ENCODE results near the gene CDC37L1.

Gene CDC37L1

DNA sequence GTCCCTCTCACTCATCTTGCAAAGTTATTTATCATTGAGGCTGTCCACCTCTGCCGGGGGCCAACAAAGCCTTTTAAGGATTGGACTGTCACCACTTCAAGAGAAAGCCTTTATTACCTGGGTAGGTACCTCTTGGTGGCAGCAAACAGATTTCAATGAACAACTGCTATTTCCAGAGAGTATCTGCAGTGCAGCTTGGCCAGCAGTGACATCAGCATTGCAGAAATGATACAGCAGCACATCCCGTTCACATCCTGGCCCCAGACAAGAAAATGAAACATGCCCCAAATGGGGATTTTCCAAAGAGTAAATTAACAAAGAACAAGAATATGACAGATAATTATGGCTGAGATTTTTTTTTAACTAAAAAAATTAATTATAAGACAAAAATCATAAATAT lies 10.8 kb upstream of the CDC37L1 start:
- DNase-seq (ENCODE audit: low read depth): no peak

DNA sequence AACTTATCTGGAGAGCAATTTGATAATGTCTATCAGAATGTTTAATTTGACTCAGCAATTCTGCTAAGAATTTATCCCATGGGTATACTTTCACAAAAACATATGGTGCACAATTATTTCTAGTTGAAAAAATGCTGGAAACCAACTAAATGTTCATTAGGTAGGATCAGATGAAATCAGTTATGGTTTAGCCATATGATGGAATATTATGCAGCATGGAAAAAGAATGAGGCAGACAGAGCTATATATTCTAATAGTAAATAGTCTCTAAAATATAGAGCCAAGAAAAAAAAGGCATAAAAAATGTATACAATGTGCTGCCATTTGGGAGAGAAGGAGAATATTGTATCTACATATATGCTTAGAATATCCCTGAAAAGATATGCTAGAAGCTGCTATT lies 9.5 kb upstream of the CDC37L1 start:
- no peak for DNase-seq (ENCODE audit: low read depth)

DNA sequence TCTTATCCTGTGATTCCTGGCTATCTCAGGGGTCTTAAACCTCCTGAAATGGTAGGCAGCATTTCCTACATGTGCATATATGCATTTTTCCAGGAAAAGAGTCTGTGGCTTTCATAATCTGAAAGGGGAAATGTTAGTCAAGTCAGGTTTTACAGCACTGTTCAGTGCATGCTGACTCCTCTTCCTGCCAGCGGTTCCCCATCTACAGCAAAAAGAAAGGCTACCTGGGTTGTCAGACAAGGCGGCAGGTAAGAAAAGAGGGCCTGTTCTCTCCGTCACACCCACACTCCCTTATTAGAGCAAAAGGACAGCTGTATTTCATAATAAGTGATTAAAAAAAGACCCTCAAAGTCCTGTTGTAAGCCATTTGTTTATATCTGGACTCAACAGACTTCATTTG lies 8.8 kb upstream of the CDC37L1 start:
- no peak for DNase-seq (ENCODE audit: low read depth)

DNA sequence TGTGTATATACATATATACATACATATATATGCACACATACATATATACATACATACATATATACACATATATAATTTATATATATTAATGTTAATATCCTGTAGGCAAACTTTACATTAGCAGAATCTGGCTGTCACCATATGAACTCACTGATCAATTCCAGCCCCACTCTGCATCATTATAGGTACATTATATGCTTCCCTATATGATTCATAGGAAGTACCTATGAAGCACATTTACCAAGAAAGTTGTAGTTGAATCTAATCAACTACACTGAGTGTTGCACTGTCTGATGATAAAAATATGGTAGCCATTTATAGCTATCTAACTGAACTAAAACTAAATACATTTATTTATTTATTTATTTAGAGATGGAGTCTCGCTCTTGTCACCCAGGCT lies 7.6 kb upstream of the CDC37L1 start:
- no peak for DNase-seq (ENCODE audit: low read depth)

DNA sequence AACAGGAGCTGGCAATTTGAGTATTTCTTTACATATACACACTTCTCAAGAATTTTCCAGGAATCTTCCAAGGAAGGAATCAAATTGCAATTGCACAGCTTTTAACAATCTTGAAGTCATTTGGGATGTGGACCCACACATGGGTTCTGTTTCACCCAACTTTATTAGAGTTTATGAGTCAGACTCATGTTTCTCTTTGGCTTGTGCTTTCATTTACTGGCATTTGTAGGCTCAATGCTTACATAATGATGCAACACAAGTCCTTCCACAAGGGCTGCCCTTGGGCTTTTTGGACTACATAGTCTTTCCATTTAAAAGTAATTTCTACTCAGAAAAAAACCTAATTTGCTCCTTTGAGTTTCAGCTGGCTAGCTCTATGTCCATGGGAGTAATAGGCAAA lies 4.6 kb upstream of the CDC37L1 start:
- no peak for DNase-seq (ENCODE audit: low read depth)

DNA sequence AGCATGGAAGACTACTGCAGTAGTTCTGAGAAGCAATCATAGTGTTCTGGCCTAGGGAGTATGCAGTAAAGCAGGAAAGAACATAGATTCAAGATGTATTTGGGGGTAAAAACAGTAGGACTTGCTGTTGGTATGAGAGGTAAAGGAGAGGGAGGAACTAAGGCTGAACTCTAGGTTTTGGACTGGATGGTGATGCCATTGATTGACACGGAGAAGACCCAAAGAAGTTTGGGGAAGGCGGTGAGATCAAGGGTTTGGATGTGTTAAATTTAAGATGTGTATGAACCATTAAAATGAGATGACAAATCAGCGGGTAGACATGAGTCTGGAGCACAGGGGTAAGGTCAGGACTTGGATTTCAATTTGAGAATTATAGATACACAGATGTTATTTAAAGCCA lies 2.0 kb upstream of the CDC37L1 start:
- DNase-seq (ENCODE audit: low read depth): no peak

DNA sequence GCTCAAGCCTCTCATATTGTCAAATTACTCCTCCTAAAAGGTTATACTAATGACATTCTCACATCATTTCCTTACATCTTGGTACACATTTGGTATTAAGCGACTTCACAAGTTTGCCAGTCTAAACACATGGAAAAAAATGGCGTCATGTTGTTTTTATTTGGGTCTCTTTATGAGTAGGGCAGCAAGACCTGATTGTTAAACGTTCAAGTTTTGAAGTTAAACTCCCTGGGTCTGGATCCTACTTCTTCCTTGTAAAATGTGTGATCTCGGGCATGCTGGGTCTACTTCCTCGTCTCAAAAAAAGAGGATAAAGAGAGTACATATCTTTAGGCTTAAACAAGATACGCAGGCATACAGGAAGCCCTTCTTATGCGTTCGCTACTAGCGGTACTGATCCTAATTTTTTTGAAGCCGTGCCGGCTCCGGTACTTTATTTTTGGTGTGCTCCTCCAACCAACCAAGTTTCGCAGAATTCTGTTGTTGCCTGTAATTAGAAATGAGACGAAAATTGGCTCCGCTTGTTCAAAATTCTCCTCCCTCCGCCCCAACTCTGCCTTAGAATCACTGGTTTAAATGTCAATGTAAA lies 596 bp upstream of the CDC37L1 start:
- no peak for DNase-seq (ENCODE audit: low read depth)

DNA sequence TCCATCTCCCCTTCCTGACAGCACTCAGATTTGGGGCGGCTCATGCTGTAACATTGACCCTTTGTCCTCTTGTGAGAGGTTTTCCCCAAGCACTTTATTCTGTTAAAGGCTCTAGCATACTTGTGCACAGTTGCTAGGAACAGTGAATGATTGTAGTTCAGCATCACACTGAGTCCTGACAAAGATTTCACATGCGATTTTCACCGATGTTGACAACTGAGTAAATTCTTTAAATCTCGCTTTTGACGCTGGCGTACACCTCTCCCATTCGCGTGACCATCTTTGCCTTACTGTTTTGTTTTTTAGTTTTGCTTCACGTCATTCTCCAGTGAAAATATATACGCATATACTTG lies 780 bp downstream of the CDC37L1 start:
- DNase-seq (ENCODE audit: low read depth): no peak

DNA sequence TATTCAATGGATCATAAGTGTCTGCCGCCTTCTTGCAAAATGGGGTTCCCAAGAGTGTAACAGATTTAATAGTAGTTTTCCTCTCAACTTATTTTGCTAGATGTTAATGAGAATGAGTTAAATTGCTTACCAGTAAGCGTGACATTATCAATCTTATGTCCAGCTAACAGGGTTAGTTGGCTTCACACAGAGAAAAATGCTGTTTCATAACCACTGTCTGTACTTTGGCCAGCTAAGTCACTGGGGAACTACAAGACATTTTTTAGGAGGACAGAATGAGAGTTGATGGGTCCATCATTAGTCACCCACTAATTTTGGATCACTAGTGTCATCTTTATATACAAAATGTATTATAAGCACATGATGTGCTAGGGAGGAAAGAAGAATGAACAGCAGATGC lies 1.4 kb downstream of the CDC37L1 start:
- no peak for DNase-seq (ENCODE audit: low read depth)

DNA sequence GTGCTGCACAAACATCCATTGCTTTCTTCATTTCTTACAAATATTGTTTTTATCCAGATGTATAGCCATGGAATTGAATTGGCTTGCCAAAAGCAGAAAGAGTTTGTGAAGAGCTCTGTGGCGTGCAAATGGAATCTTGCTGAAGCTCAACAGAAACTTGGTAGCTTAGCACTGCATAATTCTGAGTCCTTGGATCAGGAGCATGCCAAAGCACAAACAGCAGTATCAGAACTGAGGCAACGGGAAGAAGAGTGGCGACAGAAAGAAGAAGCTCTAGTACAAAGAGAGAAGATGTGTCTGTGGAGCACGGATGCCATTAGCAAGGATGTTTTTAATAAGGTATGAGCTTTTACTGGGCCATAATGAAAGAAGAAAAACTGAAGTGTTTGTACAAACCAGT lies 5.5 kb downstream of the CDC37L1 start:
- no peak for DNase-seq (ENCODE audit: low read depth)

DNA sequence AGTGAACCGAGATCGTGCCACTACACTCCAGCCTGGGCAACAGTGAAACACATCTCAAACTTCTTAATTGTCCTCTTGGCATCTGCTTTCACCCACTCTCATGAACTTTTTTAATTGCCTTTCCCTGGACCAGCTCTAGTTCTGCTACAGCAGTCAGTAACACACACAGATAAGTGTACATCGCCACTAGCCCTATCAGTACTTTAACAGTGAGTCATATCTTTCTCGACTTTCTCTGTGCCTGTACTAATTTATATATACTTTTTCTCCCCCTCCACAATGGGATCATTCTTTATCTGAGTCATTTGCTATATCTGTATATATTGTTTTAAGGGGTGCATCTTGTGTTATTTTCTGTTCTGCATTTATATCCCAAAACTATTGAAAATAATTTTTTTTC lies 6.7 kb downstream of the CDC37L1 start:
- DNase-seq (ENCODE audit: low read depth): no peak

DNA sequence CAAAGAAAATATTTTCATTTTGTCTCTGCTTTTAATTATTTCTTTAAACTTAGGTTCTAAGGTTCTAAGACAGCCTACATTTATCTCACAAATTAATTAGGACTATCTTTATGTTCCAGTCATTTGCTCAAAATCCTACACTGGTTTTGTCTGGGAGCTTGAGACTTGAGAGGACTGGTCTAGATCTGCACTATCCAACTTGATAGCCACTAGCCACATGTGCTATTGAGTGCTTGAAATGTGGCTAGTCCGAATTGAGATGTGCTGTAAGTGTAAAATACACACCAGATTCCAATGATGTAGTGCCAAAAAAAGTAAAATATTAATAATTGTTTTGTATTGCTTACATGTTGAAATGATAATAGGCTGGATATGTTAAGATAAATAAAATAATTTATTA lies 7.2 kb downstream of the CDC37L1 start:
- DNase-seq (ENCODE audit: low read depth): no peak

DNA sequence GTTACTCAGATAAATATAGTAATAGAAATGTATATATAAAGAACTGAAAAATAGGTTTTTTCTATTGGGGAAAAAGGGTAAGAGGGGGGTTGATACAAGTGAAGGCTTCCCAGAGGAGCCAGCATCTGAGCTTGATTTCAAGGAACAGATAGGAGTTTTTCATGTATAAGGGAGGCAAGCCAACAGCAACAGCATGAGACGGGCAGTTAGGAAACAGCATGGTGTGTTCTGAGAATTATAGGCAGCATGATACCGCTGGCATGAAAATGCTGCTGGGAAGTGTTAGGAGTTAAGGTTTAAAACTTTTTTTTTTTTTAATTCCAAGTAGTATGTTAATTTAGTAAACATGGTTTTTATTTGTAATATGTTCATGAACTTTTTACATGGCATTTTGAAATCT lies 9.7 kb downstream of the CDC37L1 start:
- no peak for DNase-seq (ENCODE audit: low read depth)

DNA sequence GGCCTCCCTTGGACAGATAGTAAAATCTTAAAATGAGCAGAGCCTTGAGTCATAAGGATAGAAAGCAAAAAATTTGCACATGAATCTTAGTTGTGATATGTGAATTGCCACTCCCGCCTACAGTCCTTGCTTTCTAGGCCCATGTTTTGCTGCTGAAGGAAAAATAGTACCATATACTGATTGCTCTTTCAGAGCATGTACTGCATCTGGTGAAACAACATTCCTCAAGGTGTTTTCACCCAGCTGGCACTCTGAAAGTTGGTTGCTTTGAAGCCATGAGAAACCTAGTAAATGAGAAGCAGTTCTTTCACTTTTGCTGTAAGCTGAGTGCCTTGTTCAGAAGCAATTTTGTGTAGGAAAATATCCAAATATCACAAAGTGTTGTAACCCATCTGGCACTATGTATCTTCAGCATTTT lies 10.3 kb downstream of the CDC37L1 start:
- no peak for DNase-seq (ENCODE audit: low read depth)

DNA sequence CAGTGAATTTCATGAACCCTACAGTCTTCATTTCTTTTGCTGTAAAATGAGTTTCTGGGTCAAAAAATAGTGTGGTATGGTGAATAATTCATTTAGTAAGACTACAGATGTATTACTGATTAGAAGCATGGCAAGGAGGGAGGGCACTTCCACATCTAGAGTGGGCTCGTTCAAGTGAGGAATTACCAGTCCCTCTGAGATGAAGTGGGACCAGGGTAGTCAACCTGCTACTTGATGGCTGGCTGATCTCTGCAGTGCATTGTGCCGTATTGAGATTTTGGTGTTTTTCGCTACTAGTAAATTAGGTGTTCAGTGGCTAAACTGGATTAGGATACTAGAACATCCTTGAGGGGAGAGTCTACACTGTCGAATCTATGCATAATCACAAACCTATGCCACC lies 10.8 kb downstream of the CDC37L1 start:
- DNase-seq (ENCODE audit: low read depth): no peak

DNA sequence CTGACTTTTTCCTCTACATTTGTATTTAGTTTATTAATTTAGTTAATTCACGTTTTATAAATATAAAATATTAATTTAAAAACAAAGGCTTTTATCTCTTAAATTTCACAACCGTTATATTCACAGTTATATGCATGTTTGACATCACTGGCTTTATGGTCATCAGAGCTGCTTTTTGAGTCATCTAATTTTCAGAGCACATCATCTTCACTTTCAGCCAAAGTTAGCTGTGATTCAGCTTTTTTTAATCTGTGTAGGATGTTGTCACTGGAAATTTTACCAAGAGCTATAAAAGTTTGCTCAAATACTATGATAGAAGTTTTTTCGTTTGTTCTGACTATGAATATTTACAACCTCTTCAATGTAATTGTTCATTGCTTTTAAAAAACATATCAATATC lies 12.4 kb downstream of the CDC37L1 start:
- no peak for DNase-seq (ENCODE audit: low read depth)

DNA sequence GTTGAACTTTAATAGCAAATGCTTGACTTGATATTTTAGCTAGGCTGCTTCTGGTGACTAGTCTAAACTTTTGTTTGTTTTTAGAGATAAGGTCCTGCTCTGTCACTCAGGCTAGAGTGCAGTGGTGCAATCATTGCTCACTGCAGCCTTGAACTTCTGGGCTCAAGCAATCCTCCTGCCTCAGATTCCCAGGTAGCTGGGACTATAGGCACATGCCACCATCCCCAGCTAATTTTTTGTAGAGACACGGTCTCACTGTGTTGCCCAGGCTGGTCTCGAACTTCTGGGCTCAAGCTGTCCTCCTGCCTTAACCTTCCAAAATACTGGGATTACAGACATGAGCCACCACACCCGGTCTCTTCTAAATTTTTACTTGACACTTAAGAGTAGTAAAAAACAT lies 20.7 kb downstream of the CDC37L1 start:
- no peak for DNase-seq (ENCODE audit: low read depth)

DNA sequence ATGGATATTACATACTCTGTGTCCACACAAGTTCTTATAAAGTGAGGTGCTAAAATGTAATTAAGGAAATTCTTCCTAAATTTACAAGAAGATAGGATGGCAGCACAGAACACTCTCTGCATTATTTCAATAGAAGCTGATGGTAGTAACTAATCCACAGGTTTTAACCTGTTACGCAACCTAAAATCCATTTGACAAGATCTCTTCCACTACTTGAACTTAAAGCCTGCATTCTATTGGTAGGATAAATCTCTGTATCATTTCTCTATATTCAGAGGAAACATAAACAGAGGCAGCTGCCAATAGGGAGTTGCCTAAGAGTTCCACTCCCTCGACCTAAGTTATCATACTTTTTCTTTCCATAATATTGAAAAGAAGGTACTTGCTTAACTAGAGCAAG lies 21.6 kb downstream of the CDC37L1 start:
- no peak for DNase-seq (ENCODE audit: low read depth)

DNA sequence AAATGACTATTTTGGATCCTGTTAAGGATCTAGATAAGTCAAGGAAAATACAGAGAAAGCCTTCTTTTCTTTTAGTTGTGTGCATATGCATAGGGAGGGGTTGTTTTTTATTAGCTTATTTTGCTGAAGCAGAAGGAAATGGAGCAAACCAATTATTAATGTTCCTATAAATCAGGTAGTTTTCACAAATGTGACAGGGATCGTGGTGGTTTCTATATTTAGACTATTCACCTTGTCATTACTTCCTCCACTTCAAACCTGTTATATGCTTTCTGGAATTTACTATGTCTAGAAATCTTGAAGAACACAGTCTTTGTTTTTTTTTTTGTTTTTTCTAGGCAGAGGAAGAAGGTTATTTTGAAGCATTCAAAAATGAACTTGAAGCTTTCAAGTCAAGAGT lies 22.2 kb downstream of the CDC37L1 start:
- no peak for DNase-seq (ENCODE audit: low read depth)

DNA sequence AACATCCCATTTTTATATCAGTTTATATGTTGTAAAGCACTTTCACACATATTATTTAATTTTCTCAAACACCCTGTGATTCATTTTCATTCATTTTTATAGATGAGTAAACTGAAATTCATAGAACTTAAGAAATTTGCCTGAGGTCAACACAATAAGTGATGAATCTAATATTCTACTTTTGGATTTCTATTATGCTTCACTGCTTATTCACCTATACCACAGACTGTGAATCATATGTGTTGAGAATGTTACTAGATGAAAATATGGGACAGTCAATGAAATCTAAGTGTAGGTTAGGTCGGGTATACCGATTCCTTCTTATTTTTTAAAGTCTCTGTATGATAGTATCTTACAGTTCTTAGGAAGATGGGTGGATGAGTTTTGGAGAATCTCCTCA lies 24.8 kb downstream of the CDC37L1 start:
- no peak for DNase-seq (ENCODE audit: low read depth)

DNA sequence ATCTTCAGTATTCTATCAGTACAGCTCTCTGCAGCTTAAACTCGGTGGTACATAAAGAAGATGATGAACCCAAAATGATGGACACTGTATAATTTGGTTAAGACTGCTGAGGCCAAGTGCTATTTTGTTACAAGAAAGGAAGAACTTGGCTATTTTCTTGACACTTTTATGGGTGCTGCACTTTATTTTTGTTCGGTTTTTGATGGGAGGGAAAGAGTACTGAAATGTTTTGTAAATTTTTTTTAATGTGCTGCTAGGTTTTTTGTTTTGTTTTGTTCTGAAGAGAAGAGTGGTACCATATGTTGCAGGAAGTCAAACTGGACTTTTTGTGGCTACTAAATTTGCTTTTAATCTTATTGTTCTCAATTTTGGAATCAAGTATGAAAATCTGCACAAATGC lies 26.7 kb downstream of the CDC37L1 start:
- no peak for DNase-seq (ENCODE audit: low read depth)

DNA sequence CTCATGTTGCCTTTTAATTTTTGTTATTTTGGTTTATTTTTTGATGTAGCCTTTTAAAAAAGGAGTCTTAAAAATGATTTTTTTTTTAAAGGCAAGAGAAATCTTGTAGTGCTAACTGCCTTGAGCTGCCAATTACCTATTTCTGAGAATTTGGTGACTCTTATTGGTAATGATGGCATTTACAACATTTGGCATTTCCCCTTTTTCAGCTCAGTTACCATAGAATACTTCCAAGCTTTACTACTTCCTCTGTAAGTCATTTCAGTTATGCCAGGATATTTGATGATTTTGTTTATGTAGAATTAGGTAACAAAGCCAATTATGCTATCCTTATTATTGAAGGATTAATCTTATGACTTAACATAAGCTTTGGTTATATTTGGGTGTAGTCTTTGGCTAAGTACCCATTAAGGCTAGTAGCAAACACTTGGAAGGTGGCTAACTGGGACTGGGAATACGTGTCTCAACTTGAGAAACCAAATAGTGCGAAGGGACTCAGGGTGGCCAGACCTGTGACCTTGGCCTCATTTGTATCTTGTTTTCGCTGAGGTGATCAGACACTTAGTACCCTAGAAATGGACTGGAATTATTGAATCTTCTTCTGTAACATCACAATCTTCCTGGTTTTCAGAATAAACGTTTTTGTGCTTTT lies 27.7 kb downstream of the CDC37L1 start:
- no peak for DNase-seq (ENCODE audit: low read depth)

DNA sequence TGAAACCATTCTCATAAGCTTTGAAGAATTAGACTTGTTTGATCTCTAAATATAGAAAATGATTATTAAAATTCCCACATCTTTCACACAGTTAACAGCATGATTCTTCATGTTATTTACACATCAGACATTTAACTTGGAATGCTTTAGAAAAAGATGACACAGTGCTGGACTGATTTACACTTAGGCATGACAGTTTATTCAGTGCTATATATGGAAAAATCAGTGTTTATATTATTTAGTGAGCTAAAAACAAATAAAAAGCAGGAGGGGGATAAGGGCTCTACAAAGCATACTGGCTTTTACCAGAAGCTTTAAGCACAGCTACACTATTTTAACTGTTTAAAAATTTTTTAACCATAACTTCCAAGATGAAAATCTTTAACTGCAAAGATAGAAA lies 30.0 kb downstream of the CDC37L1 start:
- DNase-seq (ENCODE audit: low read depth): no peak

DNA sequence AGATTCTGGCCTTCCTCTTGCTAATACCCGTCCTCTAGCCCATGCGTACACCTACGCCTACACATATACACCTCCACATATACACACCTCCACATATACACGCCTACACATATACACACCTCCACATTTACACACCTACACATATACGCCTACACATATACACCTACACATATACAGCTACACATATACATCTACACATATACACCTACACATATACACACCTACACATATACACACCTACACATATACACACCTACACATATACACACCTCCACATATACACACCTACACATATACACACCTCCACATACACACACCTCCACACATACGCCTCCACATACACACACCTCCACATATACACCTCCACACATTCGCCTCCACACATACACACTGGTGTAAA lies 34.5 kb downstream of the CDC37L1 start:
- no peak for DNase-seq (ENCODE audit: low read depth)
